GM12874 (cell line): ENCODE measurements around the gene ISG20.

ENCODE experiments used
- TF ChIP-seq, protein P1 (sequence below): IDR thresholded peaks from 2 replicates; pipeline ENCODE4 v1.5.1; 2011; ENCODE audit warnings: low read depth, mild to moderate bottlenecking, control low read depth, low read length, moderate library complexity; ENCODE audit not compliant: insufficient read depth

The ISG20 gene

DNA sequence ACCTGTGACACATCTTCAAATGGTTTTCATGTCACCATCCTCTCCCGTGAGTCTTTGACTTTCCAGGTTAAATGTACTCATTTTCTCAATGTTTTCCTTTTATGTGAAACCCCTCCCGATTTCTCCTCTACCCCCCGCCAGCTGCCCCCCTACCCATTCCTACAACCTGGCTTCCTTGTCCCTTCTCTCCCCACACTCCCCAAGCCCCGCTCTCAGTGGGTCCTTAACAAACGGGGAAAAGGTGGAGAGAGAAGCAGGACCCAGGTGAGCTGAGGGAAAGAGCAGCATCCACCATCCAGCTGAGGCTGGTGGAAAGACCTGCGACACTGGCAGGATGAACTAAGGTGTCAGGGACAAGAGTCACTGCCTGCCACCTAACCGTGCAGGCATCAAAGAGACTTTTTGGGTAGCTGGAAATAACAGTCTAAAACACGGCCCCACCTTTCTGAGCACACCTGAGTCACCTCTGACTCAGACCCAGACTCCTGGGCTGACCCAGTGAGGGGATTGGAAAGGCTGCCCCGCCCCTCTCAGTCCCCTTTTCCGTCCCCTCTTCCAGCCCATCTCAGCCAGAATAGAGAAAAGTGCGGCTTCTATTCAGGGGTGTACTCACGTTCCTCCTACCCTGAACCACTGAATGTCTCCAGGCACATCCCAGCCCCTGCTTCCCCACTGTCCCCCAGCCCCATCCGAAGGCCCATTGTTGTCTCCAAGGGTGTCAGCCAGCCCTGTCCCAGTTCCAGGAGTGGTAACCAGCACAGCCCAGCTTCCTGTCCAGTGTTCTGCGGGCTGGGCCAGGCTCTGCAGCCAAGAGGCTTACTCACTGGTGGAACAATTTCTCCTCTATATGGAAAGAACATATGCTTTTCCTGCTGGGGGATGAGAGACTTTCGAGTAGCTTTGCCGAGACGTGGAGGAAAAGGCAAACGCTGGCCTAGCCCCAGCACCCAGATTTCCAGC is 20.4 kb downstream of the ISG20 start:
- TF ChIP-seq, protein P1, sequence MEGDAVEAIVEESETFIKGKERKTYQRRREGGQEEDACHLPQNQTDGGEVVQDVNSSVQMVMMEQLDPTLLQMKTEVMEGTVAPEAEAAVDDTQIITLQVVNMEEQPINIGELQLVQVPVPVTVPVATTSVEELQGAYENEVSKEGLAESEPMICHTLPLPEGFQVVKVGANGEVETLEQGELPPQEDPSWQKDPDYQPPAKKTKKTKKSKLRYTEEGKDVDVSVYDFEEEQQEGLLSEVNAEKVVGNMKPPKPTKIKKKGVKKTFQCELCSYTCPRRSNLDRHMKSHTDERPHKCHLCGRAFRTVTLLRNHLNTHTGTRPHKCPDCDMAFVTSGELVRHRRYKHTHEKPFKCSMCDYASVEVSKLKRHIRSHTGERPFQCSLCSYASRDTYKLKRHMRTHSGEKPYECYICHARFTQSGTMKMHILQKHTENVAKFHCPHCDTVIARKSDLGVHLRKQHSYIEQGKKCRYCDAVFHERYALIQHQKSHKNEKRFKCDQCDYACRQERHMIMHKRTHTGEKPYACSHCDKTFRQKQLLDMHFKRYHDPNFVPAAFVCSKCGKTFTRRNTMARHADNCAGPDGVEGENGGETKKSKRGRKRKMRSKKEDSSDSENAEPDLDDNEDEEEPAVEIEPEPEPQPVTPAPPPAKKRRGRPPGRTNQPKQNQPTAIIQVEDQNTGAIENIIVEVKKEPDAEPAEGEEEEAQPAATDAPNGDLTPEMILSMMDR, result no peak

DNA sequence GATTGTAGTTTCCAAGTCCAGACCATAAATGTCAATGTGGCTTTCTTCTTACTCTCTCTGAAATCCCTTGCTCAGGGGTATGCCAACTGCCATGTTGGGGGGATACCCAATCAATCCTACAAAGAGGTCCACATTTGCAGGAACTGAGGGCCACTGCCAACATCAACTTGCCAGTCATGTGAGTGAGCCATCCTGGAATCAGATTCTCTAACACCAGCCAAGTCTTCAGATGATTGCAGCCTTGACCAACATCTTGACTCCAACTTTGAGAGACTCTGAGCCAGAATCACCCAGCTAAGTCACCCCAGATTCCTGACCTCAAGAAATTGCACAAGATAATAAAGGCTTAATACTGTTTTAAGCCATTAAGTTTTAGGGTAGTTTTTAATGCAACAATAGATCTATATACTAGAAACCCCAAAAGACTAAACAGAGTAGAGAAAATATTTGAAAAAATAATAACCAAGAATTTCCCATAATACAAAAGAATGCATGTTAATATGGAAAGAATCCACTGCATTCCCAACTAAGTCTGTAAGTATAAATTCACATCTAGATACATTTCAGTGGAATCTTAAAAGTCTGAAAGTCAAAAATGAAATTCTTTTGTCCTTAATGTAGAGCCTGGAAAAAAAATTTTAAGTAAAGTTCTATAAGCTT is 22.4 kb downstream of the ISG20 start:
- TF ChIP-seq, protein P1, result no peak

GRCh38 chr15:88661761-88662556 is 23.1 kb downstream of the ISG20 start:
- TF ChIP-seq, protein P1, result no peak

DNA sequence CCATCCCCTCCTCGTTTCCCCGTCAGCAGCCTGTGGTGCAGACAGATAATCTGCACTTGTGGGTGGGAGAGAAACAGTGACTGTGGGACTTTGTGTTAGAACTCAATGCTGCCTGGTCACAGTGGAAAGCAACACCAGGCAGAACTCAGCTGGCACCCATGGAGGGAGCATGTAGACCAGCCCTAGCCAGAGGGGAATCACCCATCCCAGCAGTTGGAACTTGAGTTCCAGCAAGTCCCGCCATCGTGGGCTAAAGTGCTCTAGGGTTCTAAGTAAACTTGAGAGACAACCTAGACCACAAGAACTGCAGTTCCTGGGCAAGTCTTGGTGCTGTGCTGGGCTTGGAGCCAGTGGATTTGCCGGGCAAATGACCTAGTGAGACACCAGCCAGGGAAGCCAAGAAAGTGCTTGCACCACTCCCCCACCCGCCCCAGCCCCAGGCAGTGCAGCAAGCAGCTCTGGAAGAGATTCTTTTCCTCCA is 24.4 kb downstream of the ISG20 start:
- TF ChIP-seq, protein P1, result no peak

GRCh38 chr15:88664151-88664778 is 25.4 kb downstream of the ISG20 start:
- TF ChIP-seq, protein P1, result peak; percentile 35; the same call in 1 of the 2 replicates

DNA sequence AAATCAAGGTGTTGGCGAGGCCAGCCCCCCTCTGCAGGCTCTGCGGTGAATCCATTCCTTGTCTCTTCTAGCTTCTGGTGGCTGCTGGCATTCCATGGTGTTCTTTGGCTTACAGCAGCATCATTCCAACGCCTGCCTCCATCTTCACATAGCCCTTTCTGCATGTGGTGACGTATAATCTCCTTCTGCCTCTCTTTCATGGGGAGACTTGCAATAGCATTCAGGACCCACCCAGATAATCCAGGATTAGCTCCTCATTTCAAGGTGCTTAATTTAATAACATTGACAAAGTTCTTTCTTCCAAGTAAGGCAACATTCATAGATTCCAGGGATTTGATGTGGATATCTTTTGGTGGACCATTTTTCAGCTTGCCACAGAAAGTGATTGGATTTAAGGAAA is 35.8 kb downstream of the ISG20 start:
- TF ChIP-seq, protein P1, result no peak
